Right hindlimb (tissue), 1 donor: ENCODE data around the gene FGGY.
"Not testable (repeated sequence)": the region's sequence is repeated elsewhere in the genome, so short reads cannot be mapped to it uniquely, and the experiment has no call there.

Experiments
- DNase-seq: peaks from one replicate; pipeline ENCODE4 v3.0.0-alpha.2; 2018

Gene FGGY

GRCh38 chr1:59296358-59297256 lies at the start of gene FGGY:
FGGY (plus strand) TSS chr1:59297094; CDS start chr1:59321550, 24,456 bp downstream.
- DNase-seq, result peak; percentile 98

- DNase-seq, result no peak
These were observed 48.1 kb upstream of the FGGY start for GRCh38 chr1:59248758-59249157.

GRCh38 chr1:59249396-59250137 lies 47.3 kb upstream of the FGGY start:
- DNase-seq, result peak; percentile 23

- DNase-seq, result not testable (repeated sequence)
These were observed 45.8 kb upstream of the FGGY start for GRCh38 chr1:59251061-59251460.

GRCh38 chr1:59256429-59256828 lies 40.5 kb upstream of the FGGY start:
- DNase-seq, result not testable (repeated sequence)

- no peak for DNase-seq
These were observed 38.4 kb upstream of the FGGY start for GRCh38 chr1:59258412-59259032.

- DNase-seq, result peak; percentile 67
These were observed 35.4 kb upstream of the FGGY start for GRCh38 chr1:59261537-59261936.

- no peak for DNase-seq
These were observed 34.3 kb upstream of the FGGY start for GRCh38 chr1:59262631-59263030.

GRCh38 chr1:59263111-59263510 lies 33.8 kb upstream of the FGGY start:
- DNase-seq, result no peak

GRCh38 chr1:59265622-59266021 lies 31.3 kb upstream of the FGGY start:
- DNase-seq, result no peak

GRCh38 chr1:59266180-59266926 lies 30.5 kb upstream of the FGGY start:
- DNase-seq, result no peak

- no peak for DNase-seq
These were observed 30.0 kb upstream of the FGGY start for GRCh38 chr1:59266927-59267293.

GRCh38 chr1:59268406-59268805 lies 28.5 kb upstream of the FGGY start:
- DNase-seq, result no peak

- no peak for DNase-seq
These were observed 25.2 kb upstream of the FGGY start for GRCh38 chr1:59271561-59272260.

GRCh38 chr1:59272507-59272906 lies 24.4 kb upstream of the FGGY start:
- no peak for DNase-seq

GRCh38 chr1:59276439-59276851 lies 20.4 kb upstream of the FGGY start:
- DNase-seq, result no peak

- DNase-seq, result no peak
These were observed 18.0 kb upstream of the FGGY start for GRCh38 chr1:59278780-59279354.

GRCh38 chr1:59279645-59280044 lies 17.2 kb upstream of the FGGY start:
- DNase-seq, result no peak

- no peak for DNase-seq
These were observed 13.9 kb upstream of the FGGY start for GRCh38 chr1:59282951-59283350.

- DNase-seq, result no peak
These were observed 11.2 kb upstream of the FGGY start for GRCh38 chr1:59285691-59286090.

- DNase-seq, result no peak
These were observed 8.8 kb upstream of the FGGY start for GRCh38 chr1:59288046-59288445.

- DNase-seq, result no peak
These were observed 7.3 kb upstream of the FGGY start for GRCh38 chr1:59289570-59289969.
